Midbrain (tissue), 1 donor: ENCODE data around the gene MRPL23.
"Not testable (repeated sequence)": the region's sequence is repeated elsewhere in the genome, so short reads cannot be mapped to it uniquely, and the experiment has no call there.

ENCODE experiments used
- DNase-seq: peaks from one replicate; lab custom pipeline; 2025; lab: John Stamatoyannopoulos, UW

Gene MRPL23

GRCh38 chr11:1933416-1934334, 13.5 kb upstream of the MRPL23 start:
- DNase-seq: no peak

GRCh38 chr11:1934335-1935155, 12.6 kb upstream of the MRPL23 start:
- no peak for DNase-seq

GRCh38 chr11:1935156-1936071, 11.7 kb upstream of the MRPL23 start:
- no peak for DNase-seq

GRCh38 chr11:1936072-1936780, 10.9 kb upstream of the MRPL23 start:
- DNase-seq: no peak

- no peak for DNase-seq
These were observed 10.1 kb upstream of the MRPL23 start for GRCh38 chr11:1936781-1937615.

- no peak for DNase-seq
These were observed 9.4 kb upstream of the MRPL23 start for GRCh38 chr11:1937616-1938342.

- DNase-seq: no peak
These were observed 8.7 kb upstream of the MRPL23 start for GRCh38 chr11:1938343-1939005.

- no peak for DNase-seq
These were observed 8.0 kb upstream of the MRPL23 start for GRCh38 chr11:1939006-1939625.

GRCh38 chr11:1939788-1940187, 7.3 kb upstream of the MRPL23 start:
- not testable (repeated sequence) for DNase-seq

GRCh38 chr11:1942558-1943260, 4.4 kb upstream of the MRPL23 start:
- no peak for DNase-seq

GRCh38 chr11:1943576-1943975, 3.6 kb upstream of the MRPL23 start:
- no peak for DNase-seq

- no peak for DNase-seq
These were observed 3.2 kb upstream of the MRPL23 start for GRCh38 chr11:1943977-1944376.

- DNase-seq: no peak
These were observed 583 bp downstream of the MRPL23 start for GRCh38 chr11:1947592-1948237.

- DNase-seq: no peak
These were observed 1.3 kb downstream of the MRPL23 start for GRCh38 chr11:1948389-1948788.

GRCh38 chr11:1949302-1949701, 2.2 kb downstream of the MRPL23 start:
- DNase-seq: no peak

GRCh38 chr11:1949922-1950321, 2.8 kb downstream of the MRPL23 start:
- no peak for DNase-seq

GRCh38 chr11:1952806-1953482, 5.8 kb downstream of the MRPL23 start:
- DNase-seq: no peak
